Upper lobe of left lung (tissue), 6 donors: ENCODE data around the gene LIN37. TPM values are rescaled to one million over a fixed set of nuclear protein-coding genes. Genes with fewer than 3 reads are reported as not detected.

Experiments used
- ATAC-seq, 2 donors: fragments of 200-7000 bp; cut with Tn5 transposase; one replicate each; pipeline ENCODE4 v1.9.1; 2022; ENCODE audit warnings: mild to moderate bottlenecking in 2 of 2, moderate library complexity in 2 of 2; ENCODE audit not compliant: low FRiP score in 2 of 2
- DNase-seq, 2 donors: peaks; one replicate each; pipeline ENCODE4 v3.0.0-alpha.2; 2019 to 2020
- H3K27ac ChIP-seq, 4 donors: fragments of 200-600 bp; sonication (generic); one replicate each; pipeline ENCODE4 v1.5.1; 2016 to 2019
- H3K27me3 ChIP-seq, 4 donors: fragments of 200-600 bp; sonication (generic); one replicate each; pipeline ENCODE4 v1.5.1; 2017 to 2019
- H3K36me3 ChIP-seq, 4 donors: fragments of 200-600 bp; sonication (generic); one replicate each; pipeline ENCODE4 v1.5.1; 2016 to 2019
- H3K4me1 ChIP-seq, 4 donors: fragments of 200-600 bp; sonication (generic); one replicate each; pipeline ENCODE4 v1.5.1; 2018 to 2019
- H3K4me3 ChIP-seq, 4 donors: fragments of 200-600 bp; sonication (generic); one replicate each; pipeline ENCODE4 v1.5.1; 2017 to 2019; ENCODE audit warnings: mild to moderate bottlenecking in 2 of 4, moderate library complexity in 1 of 4
- H3K9me3 ChIP-seq, 4 donors: fragments of 200-600 bp; sonication (generic); one replicate each; pipeline ENCODE4 v1.5.1; 2018 to 2019
- CTCF ChIP-seq, 6 experiments: fragments of 450-650 bp in 4 of 6; fragments of 200-600 bp in 2 of 6; sonication (generic) in 2 of 6; IDR thresholded peaks; one replicate each; pipeline ENCODE4 v1.5.1; 2016 to 2019; ENCODE audit warnings: antibody characterized with exemption in 6 of 6
- EP300 ChIP-seq, 4 donors: sonication (generic); formaldehyde crosslinking; IDR thresholded peaks; one replicate each; pipeline ENCODE4 v1.5.1; 2017; ENCODE audit warnings: antibody characterized with exemption in 4 of 4, control low read depth in 2 of 4
- POLR2A ChIP-seq, 4 donors: fragments of 450-650 bp; IDR thresholded peaks; one replicate each; pipeline ENCODE4 v1.5.1; 2016 to 2017; ENCODE audit warnings: antibody characterized with exemption in 4 of 4, mild to moderate bottlenecking in 2 of 4
- POLR2AphosphoS5 ChIP-seq, 2 donors: sonication (generic); formaldehyde crosslinking; IDR thresholded peaks; one replicate each; pipeline ENCODE4 v1.5.1; 2017; ENCODE audit warnings: antibody characterized with exemption in 2 of 2
- WGBS, 2 donors: methylation state at CpG; one replicate each; pipeline ENCODE4 v1.1.5; 2017 to 2018; 5-methylcytosine and 5-hydroxymethylcytosine counted together
- total RNA-seq, 6 donors: library from RNA; depleted of rRNA in 4 of 6; stranded (reverse); fragments of >200 nt in 4 of 6; gene quantifications; one replicate each; pipeline versions ENCODE4 v1.1.0 to v1.2.1, GENCODE V29; 2016 to 2021
- donor health status: DM: no; HTN: no; CAD: no; lungs with moderate emphysema.
- donor health status: DM: no; HTN: yes; CAD: no; lungs with severe emphysema.

Gene LIN37
- total RNA-seq, 6 donors from 2014 or later: 4.0 to 16.9 (median 10.9) TPM

- DNase-seq: no peak
- H3K27ac ChIP-seq: no peak overlapping the region
- peaks cover 7 to 11% (median 8%) of the 10 kb centered on the region in 4 donors for H3K4me1 ChIP-seq
- no peak for ATAC-seq
- no peak overlapping the region for H3K4me3 ChIP-seq
- no peaks in the 10 kb centered on the region for H3K36me3 ChIP-seq
- H3K9me3 ChIP-seq: no peaks in the 10 kb centered on the region
- TF ChIP-seq EP300 (IDR thresholded peaks at IDR 0.05) (no peak), POLR2A (IDR thresholded peaks at IDR 0.05) (no peak), POLR2AphosphoS5 (IDR thresholded peaks at IDR 0.05) (no peak), CTCF (IDR thresholded peaks at IDR 0.05) (no peak)
- 64 to 66% methylated on average over 12 to 13 of the region's 13 CpGs for WGBS, 2 donors
- no peaks in the 10 kb centered on the region for H3K27me3 ChIP-seq
Measured at GRCh38 chr19:35710784-35711723, 37.3 kb upstream of the LIN37 start.

- H3K27ac ChIP-seq: no peak overlapping the region
- ATAC-seq (no peak), DNase-seq (no peak)
- no peaks in the 10 kb centered on the region for H3K27me3 ChIP-seq
- H3K4me1 ChIP-seq: peaks cover 8 to 19% (median 14%) of the 10 kb centered on the region in 4 donors
- no peak overlapping the region for H3K4me3 ChIP-seq
- no peaks in the 10 kb centered on the region for H3K36me3 ChIP-seq
- TF ChIP-seq POLR2AphosphoS5 (IDR thresholded peaks at IDR 0.05) (no peak), CTCF (IDR thresholded peaks at IDR 0.05) (no peak), POLR2A (IDR thresholded peaks at IDR 0.05) (no peak), EP300 (IDR thresholded peaks at IDR 0.05) (no peak)
- H3K9me3 ChIP-seq: no peaks in the 10 kb centered on the region
- 57 to 83% methylated on average over 11 of the region's 11 CpGs for WGBS, 2 donors
Measured at GRCh38 chr19:35712567-35713505, 35.5 kb upstream of the LIN37 start.

GRCh38 chr19:35713506-35713850, 34.9 kb upstream of the LIN37 start:
- no peak for ATAC-seq
- H3K4me1 ChIP-seq: peaks cover 8 to 21% (median 15%) of the 10 kb centered on the region in 4 donors
- TF ChIP-seq POLR2AphosphoS5 (IDR thresholded peaks at IDR 0.05) (no peak), POLR2A (IDR thresholded peaks at IDR 0.05) (no peak), EP300 (IDR thresholded peaks at IDR 0.05) (no peak), CTCF (IDR thresholded peaks at IDR 0.05) (no peak)
- no peak for DNase-seq
- H3K36me3 ChIP-seq: no peaks in the 10 kb centered on the region
- H3K4me3 ChIP-seq: no peak overlapping the region
- no peak overlapping the region for H3K27ac ChIP-seq
- 70 to 80% methylated on average over 2 of the region's 2 CpGs for WGBS, 2 donors
- no peaks in the 10 kb centered on the region for H3K27me3 ChIP-seq
- no peaks in the 10 kb centered on the region for H3K9me3 ChIP-seq

- Histone ChIP-seq H3K36me3 (no peaks in the 10 kb centered on the region), H3K27me3 (no peaks in the 10 kb centered on the region), H3K4me1 (peaks cover 11 to 26% (median 20%) of the 10 kb centered on the region in 4 donors), H3K27ac (no peak overlapping the region), H3K4me3 (no peak overlapping the region), H3K9me3 (no peaks in the 10 kb centered on the region)
- WGBS, 2 donors: 76 to 80% methylated on average over 12 of the region's 12 CpGs
- ATAC-seq: no peak
- no peak for TF ChIP-seq CTCF (IDR thresholded peaks at IDR 0.05)
- no peak for TF ChIP-seq EP300 (IDR thresholded peaks at IDR 0.05)
- TF ChIP-seq POLR2AphosphoS5 (IDR thresholded peaks at IDR 0.05): no peak
- TF ChIP-seq POLR2A (IDR thresholded peaks at IDR 0.05): no peak
- DNase-seq: no peak
Measured at GRCh38 chr19:35713904-35714495, 34.4 kb upstream of the LIN37 start.
